NCI-H2196 treated with DMSO at 0.1 percent for 48 hours (cell line): ENCODE results near the gene CELF4.

Source experiments
- DNase-seq: peaks from one replicate; lab custom pipeline; 2025; ENCODE audit not compliant: unreplicated experiment; lab: John Stamatoyannopoulos, UW

CELF4 gene

DNA sequence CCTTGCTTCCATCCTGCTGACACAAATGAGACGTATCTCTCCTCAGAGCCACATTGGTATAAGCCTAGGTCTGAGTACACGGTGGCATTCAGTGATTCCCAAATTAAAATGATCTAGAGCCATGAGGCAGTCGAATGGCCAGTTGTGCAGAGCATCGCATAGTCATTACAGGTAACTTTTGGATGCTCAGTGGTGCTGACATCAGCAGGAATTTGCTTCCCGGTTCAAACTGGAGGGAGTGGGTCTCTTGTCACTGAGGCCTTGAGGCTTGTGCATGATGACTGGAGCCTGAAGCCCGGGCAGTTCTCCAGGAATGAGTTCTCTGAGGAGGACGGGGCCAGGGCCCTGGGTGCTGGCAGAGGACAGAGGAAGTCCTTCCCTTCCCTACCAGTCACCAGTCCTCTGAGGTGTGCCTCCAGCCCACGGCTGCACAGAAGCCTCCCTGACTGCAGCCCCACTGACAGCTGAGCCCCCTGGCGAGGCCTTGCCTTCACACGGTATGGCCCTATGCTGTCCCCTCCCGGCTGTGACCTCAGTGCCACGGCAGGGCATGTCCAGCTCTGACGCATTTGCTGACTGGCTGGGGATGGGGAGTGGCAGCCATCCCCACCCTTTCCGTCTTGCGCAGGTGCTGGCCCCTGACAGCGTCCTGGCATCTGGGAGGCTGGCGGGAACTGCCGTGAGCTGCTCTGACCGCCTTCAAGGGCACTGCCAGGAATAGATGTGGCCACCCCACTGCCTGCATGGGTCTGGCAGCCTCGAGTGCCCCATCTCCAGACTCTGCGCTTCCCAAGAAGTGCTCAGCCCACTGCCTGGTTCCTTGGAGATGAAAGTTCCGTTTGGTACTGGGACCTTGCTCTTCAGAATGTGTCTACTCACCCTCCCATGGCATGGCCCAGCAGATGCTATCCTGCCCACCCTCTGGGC, 117.4 kb downstream of the CELF4 start:
- DNase-seq = no peak

DNA sequence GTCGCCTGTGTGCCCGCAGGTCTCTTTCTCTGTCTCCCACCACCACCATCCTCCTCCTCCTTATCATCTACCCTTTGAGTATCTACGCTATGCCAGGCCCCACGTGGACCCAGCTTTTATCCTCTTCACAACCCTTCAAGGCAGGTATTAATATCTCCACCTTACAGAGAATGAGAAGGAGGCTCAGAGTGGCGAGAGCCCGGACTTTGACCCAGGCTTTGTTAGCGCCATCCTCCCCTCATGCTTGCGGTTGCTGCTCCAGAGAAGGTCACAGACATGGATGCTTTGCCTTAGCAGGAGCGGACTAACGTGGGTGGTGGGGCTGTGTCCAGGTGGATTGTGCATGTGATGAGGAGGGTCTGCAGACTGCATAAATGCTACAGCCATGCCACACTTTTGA, 119.8 kb downstream of the CELF4 start:
- DNase-seq = no peak

DNA sequence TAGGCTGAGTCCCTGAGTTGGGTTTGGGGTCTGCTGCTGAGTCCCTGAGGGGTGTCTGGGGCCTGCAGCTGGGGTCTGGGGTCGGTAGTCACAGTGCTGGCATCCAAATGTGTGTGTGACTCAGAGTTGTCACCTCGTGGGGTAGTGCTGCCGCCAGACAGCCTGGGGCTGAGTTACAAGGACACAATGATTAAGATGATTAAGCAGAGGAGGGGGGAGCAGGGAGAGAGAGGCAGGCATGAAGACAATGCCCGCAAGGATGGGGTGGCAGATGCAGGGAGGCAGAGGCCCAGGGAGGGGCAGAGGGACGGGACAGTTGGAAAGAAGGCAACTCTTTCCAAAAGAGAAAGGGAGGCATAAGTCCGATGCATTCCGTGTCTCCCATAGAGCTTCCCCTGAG, 120.2 kb downstream of the CELF4 start:
- no peak for DNase-seq

DNA sequence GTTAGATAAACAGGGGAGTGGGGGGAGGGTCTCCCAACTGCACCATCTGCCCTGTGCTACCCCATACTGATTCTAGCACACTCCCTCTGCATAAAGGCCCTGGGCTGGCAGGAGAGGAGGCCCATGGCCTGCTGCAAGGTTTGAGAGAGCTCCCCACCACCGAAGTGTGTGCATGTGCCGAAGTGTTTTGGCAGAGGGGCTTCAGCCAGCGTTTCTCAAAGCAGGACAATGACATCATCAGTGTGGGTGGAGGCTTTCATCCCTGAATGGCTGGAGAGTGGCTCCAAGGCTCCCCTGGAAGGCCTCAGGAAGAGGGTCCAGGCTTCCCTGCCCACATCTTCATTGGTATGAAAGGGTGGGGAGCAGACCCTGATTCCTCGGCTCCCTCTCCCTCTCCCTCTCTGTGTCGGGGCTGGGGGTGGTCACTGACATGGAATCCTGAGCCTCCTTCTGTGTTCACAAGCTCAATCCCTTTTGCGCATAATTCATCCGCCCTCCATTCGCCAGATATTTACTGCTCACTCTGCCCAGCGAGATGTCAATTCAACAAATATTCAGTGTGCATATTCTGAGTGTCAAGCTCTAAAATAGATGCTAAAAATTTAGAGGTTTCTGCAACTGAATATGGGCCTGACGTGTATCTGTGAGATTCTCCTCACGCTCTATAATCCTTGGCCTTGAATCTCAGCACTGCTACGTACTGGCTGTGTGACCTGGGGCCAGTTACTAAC, 122.1 kb downstream of the CELF4 start:
- DNase-seq = no peak

DNA sequence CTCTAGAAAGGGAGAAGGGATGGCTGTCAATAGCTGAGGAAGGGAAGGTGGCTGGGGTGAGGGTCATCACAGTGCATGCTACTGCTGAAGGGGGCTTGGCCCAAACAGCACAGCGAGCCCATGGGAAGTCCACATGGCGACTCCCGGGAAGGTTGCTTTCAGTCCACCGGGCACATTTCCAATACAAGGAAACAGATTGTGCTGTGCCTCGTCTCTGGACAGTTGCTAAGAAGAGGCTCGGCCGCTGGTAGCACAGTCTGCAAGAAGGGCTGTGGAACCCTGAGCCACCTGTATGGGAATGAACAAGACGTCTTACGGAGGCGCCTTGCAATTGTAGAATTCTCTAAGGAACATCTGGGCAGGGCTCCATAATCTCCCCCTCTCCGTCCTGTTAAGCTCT, 123.1 kb downstream of the CELF4 start:
- no peak for DNase-seq

DNA sequence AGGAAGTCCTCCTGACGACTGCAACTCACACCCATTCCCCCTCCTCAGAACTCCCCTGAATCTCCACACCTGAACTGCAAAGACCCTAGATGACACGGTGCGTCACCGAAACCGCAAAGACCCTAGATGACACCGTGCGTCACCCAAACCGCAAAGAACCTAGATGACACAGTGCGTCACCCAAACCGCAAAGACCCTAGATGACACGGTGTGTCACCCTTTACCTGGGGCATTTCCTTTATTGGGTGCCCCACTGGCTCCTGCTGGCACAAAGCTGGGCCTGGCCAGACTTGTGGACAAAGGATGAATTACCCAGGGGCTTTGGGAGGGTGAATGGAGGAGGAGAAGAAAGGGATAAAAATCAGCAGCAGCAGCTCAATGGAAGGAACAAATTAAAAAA, 123.8 kb downstream of the CELF4 start:
- DNase-seq = no peak

DNA sequence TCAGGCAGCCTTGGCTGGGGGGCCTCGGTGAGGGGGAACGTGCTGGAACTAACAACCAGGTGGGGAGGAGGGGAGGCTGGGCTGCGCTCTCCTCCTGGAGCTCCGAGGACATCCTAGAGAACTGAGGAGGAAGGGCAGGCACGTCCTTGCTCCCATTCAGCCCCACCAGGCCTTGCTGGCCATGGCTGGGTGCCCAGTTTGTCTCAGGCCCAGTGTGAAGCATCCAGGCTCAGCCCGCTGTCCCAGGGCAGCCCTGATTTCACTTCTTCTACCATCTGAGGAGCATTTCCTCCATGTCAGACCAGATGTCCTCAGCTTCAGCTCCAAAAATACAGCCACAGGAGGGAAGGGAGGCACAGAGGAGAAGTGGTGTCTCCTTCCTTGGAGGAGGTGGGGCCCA, 125.4 kb downstream of the CELF4 start:
- no peak for DNase-seq

DNA sequence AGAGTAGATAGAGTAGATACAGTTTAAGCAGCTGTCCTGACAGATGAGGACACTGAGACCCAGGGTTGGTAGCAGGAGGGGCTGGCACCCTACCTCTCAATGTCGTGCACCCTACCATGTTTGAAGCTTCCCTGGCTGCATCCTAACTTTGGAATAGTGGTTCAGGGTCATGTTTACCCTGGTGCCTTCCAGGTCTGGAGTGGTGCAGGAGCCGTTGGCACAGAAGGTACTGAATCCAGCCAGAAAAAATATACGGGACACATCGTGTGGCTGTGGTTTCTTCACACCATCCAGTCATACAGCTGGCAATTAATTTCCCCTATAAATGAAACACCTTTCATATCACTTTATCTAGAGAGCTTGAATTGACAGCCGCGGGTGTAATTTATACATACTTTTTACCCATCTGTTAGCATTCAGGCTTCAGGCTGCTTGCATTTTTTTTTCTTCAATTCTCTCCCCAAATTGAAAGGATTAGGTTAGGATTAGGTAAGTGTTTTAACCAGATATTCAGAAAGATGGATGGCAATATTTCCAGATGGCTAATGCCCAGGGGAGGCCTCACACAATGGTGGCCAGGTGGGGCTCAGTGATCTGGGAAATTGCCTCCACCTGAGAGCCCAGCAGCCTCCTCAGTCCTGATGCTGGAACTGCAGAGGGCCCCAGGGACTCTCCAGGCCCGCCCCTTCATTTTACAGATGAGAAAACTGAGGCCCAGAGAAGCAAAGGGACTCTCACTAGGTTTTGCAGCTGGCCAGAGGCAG, 127.0 kb downstream of the CELF4 start:
- DNase-seq = no peak

DNA sequence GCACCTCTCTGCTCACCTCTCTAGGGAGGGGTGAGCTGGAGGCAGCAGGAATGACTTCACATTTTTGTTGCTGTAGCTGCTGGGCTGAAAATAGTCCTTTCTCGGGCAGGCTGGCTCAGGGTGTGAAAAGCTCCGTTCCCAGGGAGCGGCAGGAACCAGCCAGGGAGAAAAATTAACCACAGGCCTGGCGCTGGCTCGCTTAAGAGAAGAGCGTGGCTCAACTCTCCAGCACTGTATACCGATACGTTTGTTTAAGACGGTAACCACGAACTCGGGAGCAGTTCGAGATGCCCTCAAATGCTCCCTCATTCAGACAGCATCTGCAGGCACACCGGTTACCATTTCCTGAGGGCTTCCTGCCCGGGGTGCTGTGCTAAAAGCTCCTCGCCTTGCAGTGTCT, 129.6 kb downstream of the CELF4 start:
- DNase-seq = no peak

DNA sequence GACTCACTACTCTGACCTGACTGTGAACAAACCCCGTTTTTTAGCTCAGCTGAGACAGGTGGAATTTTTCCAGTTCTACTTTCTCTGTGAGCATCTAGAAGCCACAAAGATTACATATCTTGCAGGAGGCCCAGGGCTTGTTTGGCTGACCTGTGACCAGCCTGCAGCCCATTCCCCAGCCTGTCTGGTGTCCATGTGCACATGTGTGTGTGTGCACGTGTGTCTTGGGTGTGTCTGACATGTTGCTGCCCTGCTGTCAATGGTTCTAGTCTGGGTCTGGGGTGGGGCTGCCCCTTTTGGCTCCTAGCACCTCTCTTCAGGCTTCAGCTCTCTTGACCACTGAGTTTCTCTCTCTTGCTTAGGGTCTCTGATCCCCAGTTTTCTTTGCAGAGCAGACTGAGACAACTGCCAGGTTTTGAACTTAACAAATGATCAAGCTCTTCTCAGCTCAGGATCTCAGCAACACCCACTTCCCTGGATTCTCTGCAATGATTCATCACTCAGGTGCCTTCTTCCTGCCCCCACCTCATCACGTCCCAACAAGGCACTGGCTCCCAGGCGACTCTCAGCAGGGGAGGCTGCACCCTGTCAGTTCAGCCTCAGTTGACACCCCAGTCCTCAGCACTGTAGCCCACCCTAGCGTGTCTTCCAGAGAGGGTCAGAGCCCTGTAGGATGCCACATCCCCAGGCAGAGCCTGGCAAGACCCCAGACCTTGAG, 130.3 kb downstream of the CELF4 start:
- DNase-seq = no peak

DNA sequence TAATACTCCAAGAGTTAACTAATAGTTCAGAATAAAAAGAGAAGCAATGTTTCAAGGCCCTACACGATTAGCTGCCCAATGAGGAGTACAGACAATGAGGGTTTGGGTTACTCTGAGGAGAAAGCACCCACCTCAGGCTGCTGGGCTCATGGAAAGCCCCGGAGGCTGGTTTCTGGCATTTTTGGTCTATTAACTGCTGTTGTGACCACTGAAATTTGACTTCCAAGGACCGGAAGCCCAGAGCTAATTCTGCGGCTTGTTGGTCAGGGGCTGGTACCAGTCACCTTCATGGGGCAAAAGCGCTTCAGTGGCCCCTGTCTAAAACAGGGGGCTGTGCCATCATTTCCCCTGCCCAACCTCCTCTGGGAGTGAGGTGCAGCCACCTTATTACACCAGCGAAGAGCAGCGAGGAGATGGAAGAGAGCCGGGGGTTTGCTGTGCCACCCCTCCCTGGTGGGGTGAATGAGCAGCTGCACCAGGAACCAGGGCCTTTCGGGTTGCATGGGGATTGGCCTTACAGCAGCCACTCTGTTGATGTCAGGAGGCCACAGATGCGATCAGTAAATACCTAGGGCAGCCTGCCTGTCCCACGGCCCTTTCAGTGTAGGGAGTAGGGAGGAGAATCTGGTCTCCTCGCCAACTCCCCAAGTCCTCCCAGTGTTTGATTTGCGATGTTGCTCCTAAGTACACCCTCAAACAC, 131.3 kb downstream of the CELF4 start:
- DNase-seq = no peak

DNA sequence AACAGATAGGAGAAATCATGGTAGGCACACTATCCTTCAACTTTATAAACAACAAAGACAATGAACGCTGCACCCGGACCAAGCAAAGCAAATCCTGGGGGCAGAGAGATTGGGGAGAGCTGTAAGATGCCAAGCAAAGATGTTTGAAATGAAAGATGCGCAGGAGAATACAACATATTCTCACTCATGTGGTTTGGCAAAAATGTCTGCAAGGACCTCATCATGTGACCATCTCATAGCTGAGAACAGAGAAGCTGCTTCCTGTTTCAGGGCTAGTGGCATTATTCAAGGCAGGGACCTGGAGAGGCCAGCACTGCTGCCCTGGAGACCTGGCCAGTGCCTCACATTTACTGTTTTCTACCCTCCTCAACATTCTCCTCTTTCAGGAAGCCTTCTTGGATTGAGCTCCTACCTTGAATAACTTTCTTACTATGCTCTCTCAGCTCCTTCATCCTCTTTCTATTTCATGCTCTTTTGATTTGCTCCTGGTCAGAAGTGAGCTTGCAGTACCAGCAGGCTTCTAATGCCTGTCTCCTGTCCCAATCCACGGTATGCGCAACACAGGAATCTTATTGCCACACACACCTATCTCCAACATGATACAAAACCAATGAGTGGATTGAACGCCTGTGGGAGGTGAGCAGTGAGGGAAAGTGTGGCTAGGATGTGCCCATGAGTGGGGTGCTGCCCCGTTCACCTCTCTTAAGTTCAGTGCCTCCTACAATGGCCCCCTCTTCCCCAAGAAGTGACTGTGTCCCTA, 133.0 kb downstream of the CELF4 start:
- DNase-seq = no peak

DNA sequence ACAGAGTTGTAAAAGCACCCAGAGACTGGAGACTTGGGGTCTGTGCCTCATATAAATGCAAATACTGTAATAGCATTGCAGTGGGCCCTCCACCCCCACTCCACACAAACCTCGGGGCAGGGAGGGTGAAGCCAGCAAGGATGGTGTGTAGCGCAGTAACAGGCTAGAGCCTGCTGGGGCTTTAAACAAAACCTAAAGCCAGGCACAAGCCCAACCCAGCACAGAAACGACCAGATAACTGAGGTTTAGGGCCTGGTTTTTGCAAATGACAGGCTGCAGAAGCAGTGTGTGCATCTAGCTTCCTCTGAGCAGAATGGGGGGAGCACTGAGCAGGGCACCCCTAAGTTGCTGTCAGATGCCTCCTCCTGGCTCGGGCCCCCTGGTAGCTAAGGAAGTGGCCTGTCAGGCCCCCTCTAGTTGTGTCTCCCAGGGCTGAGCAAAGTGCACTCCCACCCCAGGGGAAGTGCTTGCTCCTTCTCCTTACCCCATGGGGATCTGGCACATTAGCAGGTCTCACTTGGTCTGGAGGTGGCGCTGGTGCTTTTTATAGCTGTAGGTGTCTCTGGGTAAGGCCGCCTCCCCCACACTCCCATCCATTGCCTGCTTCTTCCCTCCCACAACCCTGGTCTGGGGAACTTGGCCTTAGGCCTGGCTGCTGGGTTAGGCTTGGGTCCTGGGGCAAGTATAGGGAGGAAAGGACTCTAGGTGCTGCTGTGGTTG, 135.1 kb downstream of the CELF4 start:
- DNase-seq = no peak

DNA sequence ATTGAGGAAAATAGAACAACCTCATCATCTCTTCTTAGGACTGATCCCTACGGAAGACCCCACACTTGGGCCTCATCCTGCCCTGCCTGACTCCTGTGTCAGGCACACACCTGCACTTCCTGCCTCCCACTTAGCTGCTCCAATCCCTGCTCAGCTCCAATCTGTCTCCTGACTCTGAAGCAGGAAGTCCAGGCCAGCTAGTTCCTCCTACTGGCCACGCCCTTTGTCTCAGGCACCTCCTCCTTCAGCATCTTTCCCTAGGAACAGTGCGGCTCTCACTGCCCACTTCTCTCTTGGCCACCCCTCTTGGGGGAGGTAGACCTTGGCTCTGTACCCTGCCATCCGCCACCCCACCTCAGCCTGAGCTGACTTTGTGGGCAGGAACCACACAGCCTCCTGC, 135.8 kb downstream of the CELF4 start:
- no peak for DNase-seq

DNA sequence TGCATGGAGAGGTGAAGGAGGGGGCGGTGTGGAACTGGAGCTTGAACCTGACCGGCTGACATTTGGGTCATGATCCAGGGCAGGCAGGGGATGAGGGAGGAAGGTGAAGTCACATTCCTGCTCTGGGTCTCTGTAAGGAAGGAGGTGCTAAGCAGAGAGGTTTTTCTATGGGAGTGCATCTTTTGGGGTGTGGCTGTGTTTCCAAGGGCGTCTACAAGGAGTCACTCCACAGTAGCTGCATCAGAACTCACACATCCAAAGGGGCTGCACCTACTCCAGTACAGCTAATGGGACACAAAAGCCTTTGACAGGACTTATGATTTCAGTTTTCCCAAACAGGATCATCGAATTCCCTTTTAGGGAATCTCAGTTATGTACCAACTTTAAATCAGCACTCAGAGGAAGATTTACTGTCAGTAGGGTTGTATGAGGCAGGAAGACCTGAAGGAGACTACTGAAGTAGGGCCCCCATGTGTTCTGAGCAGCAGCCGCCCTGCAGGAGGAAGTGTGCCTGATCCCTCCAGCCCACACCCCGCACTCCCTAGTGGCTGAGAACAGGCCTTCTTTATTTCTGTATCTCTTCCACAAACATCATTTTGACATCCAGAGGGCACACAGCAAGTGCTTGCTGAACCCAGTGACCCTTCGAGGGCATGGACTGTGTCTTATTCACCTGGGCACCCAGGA, 137.2 kb downstream of the CELF4 start:
- no peak for DNase-seq

DNA sequence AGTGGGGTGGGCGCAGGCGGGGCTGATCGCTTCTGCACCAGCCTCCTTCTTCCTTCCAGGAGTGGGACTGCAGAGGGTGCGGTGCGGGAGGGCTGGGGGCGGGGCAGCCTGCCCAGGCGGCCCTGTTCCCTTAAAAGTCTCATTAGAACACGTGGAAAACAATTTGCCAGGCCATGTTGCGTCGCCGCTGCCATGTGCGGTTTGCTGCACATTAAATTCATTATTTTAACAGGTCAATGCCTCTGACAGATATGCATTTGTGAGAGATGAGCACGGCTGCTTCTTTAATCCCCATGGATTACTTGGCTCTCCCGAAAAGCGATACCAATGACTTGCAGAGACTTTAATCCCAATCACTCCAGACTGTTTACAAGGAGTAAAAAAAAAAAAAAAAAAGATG, 139.0 kb downstream of the CELF4 start:
- DNase-seq = no peak

DNA sequence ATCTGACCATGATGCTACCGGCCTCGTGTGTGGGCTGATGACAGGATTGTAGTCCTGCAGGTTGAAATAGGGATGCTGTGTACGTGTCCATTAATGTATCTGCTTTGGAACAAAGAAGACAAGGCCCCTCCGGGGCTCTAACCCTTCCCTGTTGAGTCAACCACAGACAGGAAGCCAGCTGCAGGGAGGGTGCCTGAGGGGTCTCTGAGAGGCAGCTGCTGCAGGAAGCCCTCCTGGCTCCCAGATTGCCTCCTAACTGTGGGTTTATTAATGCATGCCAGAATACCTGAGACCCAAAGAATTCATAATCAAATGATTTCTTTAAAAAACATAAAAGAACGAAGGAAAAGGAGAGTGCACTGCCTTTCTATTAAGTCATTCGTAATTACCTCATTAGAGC, 140.4 kb downstream of the CELF4 start:
- no peak for DNase-seq

DNA sequence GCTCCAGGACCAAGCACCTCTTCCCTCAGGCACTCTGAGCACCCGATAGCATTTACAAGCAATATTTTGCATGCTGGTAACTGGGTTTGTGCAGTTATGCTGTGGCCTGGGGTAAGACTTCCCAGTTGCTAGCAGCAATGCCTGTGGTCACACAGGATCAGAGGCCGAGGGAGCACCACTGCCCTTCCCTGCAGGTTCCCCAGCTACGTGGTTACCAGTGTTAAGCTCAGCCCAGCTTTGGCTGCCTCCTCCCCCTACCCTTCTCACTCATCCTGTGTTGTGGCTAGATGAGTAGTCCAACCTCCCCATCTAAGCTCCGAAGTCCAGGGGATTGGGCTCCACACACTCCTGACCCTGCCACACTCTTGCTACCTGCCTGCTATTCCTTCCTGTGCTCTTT, 141.1 kb downstream of the CELF4 start:
- DNase-seq = no peak

DNA sequence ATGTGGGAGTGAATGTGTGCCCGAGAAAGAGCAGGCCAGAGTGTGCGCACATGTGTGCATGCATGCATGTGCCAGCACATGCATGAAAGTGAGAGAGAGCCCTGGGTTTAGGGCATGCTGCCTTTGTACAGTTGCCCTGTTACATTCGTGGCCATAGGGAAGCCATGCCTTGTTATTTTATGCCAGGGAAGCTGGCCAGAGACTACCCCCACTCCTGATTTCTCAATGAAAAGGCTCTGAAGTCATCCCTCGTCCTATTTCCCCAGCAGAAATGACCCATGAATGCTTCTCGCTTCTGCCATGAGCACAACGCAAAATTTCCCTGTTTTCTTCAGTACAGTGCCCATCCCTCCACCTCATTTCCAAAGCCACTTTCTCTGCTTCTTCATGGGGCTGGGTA, 143.0 kb downstream of the CELF4 start:
- no peak for DNase-seq
